Measurements from ENCODE around the gene MRFAP1L1.

DNA sequence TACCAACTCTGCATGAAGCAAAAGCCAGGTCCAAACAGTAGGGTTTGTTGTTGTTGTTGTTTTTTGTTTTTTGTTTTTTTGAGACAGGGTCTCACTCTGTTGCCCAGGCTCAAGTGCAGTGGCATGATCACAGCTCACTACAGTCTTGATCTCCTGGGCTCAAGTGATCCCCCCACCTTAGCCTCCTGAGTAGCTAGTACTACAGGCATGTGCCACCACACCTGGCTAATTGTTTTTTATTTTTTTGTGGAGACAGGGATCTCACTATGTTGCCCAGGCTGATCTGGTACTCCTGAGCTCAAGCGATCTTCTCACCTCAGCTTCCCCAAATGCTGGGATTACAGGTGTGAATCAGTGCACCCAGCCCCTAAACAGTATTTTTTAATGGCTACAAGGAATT, 9.8 kb downstream of the MRFAP1L1 start:
- TF ChIP-seq, protein P1, sequence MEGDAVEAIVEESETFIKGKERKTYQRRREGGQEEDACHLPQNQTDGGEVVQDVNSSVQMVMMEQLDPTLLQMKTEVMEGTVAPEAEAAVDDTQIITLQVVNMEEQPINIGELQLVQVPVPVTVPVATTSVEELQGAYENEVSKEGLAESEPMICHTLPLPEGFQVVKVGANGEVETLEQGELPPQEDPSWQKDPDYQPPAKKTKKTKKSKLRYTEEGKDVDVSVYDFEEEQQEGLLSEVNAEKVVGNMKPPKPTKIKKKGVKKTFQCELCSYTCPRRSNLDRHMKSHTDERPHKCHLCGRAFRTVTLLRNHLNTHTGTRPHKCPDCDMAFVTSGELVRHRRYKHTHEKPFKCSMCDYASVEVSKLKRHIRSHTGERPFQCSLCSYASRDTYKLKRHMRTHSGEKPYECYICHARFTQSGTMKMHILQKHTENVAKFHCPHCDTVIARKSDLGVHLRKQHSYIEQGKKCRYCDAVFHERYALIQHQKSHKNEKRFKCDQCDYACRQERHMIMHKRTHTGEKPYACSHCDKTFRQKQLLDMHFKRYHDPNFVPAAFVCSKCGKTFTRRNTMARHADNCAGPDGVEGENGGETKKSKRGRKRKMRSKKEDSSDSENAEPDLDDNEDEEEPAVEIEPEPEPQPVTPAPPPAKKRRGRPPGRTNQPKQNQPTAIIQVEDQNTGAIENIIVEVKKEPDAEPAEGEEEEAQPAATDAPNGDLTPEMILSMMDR (conservative IDR thresholded peaks at IDR 0.05; ENCODE audit: low read depth in 2 of 2), result no peak
- no peak for TF ChIP-seq EZH2 (IDR thresholded peaks at IDR 0.05; ENCODE audit: low read depth, unreplicated experiment)
- TF ChIP-seq, protein P2, sequence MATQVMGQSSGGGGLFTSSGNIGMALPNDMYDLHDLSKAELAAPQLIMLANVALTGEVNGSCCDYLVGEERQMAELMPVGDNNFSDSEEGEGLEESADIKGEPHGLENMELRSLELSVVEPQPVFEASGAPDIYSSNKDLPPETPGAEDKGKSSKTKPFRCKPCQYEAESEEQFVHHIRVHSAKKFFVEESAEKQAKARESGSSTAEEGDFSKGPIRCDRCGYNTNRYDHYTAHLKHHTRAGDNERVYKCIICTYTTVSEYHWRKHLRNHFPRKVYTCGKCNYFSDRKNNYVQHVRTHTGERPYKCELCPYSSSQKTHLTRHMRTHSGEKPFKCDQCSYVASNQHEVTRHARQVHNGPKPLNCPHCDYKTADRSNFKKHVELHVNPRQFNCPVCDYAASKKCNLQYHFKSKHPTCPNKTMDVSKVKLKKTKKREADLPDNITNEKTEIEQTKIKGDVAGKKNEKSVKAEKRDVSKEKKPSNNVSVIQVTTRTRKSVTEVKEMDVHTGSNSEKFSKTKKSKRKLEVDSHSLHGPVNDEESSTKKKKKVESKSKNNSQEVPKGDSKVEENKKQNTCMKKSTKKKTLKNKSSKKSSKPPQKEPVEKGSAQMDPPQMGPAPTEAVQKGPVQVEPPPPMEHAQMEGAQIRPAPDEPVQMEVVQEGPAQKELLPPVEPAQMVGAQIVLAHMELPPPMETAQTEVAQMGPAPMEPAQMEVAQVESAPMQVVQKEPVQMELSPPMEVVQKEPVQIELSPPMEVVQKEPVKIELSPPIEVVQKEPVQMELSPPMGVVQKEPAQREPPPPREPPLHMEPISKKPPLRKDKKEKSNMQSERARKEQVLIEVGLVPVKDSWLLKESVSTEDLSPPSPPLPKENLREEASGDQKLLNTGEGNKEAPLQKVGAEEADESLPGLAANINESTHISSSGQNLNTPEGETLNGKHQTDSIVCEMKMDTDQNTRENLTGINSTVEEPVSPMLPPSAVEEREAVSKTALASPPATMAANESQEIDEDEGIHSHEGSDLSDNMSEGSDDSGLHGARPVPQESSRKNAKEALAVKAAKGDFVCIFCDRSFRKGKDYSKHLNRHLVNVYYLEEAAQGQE (IDR thresholded peaks at IDR 0.05; ENCODE audit: unreplicated experiment), result no peak
- TF ChIP-seq, protein P3, sequence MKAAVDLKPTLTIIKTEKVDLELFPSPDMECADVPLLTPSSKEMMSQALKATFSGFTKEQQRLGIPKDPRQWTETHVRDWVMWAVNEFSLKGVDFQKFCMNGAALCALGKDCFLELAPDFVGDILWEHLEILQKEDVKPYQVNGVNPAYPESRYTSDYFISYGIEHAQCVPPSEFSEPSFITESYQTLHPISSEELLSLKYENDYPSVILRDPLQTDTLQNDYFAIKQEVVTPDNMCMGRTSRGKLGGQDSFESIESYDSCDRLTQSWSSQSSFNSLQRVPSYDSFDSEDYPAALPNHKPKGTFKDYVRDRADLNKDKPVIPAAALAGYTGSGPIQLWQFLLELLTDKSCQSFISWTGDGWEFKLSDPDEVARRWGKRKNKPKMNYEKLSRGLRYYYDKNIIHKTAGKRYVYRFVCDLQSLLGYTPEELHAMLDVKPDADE (IDR thresholded peaks at IDR 0.05), result no peak
- no peak for TF ChIP-seq POLR2AphosphoS5 (IDR thresholded peaks at IDR 0.05; ENCODE audit: low read depth)
